SU-DHL-6 (cell line): ENCODE measurements around the gene B3GALT5.

ENCODE experiments used
- H2AFZ ChIP-seq: fragments of 200-600 bp; sonication (generic); 2 replicates; pipeline ENCODE4 v1.6.1; 2014; ENCODE audit warnings: low read depth, mild to moderate bottlenecking, moderate library complexity, mixed read lengths, antibody characterized with exemption, low read length; ENCODE audit not compliant: severe bottlenecking
- H3F3A ChIP-seq: fragments of 200-600 bp; shearing (Covaris generic); 2 replicates; pipeline ENCODE4 v1.6.0; 2016; ENCODE audit warnings: antibody characterized with exemption, mild to moderate bottlenecking; ENCODE audit not compliant: insufficient read depth
- H3K27ac ChIP-seq: fragments of 200-600 bp; sonication (generic); 2 replicates; pipeline ENCODE4 v1.5.1; 2016; ENCODE audit warnings: low read depth, mild to moderate bottlenecking, low read length, moderate library complexity, mixed read lengths
- H3K27me3 ChIP-seq: fragments of 200-600 bp; sonication (generic), shearing (Covaris generic); 2 replicates; pipeline ENCODE4 v1.6.0; 2014; ENCODE audit warnings: mild to moderate bottlenecking, low read length
- H3K36me3 ChIP-seq: fragments of 200-600 bp; sonication (generic); 2 replicates; pipeline ENCODE4 v1.6.1; 2014; ENCODE audit warnings: mild to moderate bottlenecking, low read length, mixed read lengths
- H3K4me2 ChIP-seq: fragments of 300-600, 200-600 bp; shearing (Covaris generic), sonication (generic); 2 replicates; pipeline ENCODE4 v1.6.0; 2014; ENCODE audit warnings: low read length, low read depth, mild to moderate bottlenecking; ENCODE audit not compliant: poor library complexity, severe bottlenecking
- H3K4me3 ChIP-seq: fragments of 200-600 bp; sonication (generic); 2 replicates; pipeline ENCODE4 v1.5.1; 2014; ENCODE audit warnings: antibody characterized with exemption, low read length, mild to moderate bottlenecking, mixed read lengths; ENCODE audit not compliant: insufficient read depth, poor library complexity, severe bottlenecking
- H3K79me2 ChIP-seq: fragments of 200-600 bp; sonication (generic); 2 replicates; pipeline ENCODE4 v1.6.1; 2014; ENCODE audit warnings: mild to moderate bottlenecking, low read length, moderate library complexity; ENCODE audit not compliant: insufficient read depth
- H3K9ac ChIP-seq: fragments of 200-600 bp; sonication (generic); 2 replicates; pipeline ENCODE4 v1.7.0; 2014; ENCODE audit warnings: mild to moderate bottlenecking, low read length
- H3K9me2 ChIP-seq: fragments of 200-600 bp; sonication (generic); replicated peaks from 2 replicates; pipeline ENCODE4 v1.6.1; 2014; ENCODE audit warnings: low read length; ENCODE audit not compliant: insufficient read depth
- H3K9me3 ChIP-seq: fragments of 200-600 bp; sonication (generic); 2 replicates; pipeline ENCODE4 v1.6.1; 2014; ENCODE audit warnings: low read length, mixed read lengths; ENCODE audit not compliant: insufficient read depth
- H4K20me1 ChIP-seq: fragments of 200-600 bp; sonication (generic); 2 replicates; pipeline ENCODE4 v1.6.1; 2014; ENCODE audit warnings: low read depth, mild to moderate bottlenecking, antibody characterized with exemption, low read length, moderate library complexity, mixed read lengths
- EZH2phosphoT487 ChIP-seq: fragments of 200-600 bp; sonication (generic), shearing (Covaris generic); conservative IDR thresholded peaks from 2 replicates; pipeline ENCODE4 v1.6.1; 2018; ENCODE audit warnings: mild to moderate bottlenecking, antibody characterized with exemption, low read length, moderate library complexity, mixed read lengths
- TF ChIP-seq, protein P1 (sequence below): fragments of 200-600 bp; sonication (generic); IDR thresholded peaks from one replicate; pipeline ENCODE4 v1.5.1; 2017; ENCODE audit warnings: antibody characterized with exemption, mild to moderate bottlenecking, low read length, moderate library complexity; ENCODE audit not compliant: insufficient read depth, poor library complexity, severe bottlenecking

B3GALT5 gene

DNA sequence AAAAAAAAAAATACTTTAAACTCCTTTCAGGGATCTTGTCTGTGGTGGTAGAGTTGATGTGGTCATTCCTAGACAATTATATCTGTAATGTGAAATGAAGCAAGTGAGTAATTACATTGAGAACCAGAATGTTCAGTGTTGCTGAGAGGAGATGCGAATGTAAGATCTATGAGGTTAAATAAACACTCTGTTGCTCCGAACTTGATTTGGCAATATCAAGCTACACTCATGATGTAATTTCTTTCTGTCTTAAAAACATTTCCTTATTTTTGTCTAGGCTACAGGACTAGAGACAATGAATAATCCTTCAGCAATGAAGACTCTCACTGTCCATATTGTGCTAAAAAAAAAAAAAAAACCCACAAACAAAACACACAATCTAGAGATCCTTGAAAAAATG, 69.1 kb downstream of the B3GALT5 start:
- H4K20me1 ChIP-seq: no peaks in the 10 kb centered on the region
- H2AFZ ChIP-seq: no peak overlapping the region
- TF ChIP-seq, protein P1, sequence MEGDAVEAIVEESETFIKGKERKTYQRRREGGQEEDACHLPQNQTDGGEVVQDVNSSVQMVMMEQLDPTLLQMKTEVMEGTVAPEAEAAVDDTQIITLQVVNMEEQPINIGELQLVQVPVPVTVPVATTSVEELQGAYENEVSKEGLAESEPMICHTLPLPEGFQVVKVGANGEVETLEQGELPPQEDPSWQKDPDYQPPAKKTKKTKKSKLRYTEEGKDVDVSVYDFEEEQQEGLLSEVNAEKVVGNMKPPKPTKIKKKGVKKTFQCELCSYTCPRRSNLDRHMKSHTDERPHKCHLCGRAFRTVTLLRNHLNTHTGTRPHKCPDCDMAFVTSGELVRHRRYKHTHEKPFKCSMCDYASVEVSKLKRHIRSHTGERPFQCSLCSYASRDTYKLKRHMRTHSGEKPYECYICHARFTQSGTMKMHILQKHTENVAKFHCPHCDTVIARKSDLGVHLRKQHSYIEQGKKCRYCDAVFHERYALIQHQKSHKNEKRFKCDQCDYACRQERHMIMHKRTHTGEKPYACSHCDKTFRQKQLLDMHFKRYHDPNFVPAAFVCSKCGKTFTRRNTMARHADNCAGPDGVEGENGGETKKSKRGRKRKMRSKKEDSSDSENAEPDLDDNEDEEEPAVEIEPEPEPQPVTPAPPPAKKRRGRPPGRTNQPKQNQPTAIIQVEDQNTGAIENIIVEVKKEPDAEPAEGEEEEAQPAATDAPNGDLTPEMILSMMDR: no peak
- no peak for TF ChIP-seq EZH2phosphoT487
- H3K27ac ChIP-seq: no peak overlapping the region
- no peak overlapping the region for H3K4me3 ChIP-seq
- H3K4me2 ChIP-seq: no peak overlapping the region
- no peak overlapping the region for H3K9ac ChIP-seq
- H3K36me3 ChIP-seq: no peaks in the 10 kb centered on the region
- H3K9me3 ChIP-seq: no peaks in the 10 kb centered on the region
- H3K9me2 ChIP-seq: no peaks in the 10 kb centered on the region
- H3F3A ChIP-seq: no peaks in the 10 kb centered on the region
- H3K79me2 ChIP-seq: no peaks in the 10 kb centered on the region
- no peaks in the 10 kb centered on the region for H3K27me3 ChIP-seq

DNA sequence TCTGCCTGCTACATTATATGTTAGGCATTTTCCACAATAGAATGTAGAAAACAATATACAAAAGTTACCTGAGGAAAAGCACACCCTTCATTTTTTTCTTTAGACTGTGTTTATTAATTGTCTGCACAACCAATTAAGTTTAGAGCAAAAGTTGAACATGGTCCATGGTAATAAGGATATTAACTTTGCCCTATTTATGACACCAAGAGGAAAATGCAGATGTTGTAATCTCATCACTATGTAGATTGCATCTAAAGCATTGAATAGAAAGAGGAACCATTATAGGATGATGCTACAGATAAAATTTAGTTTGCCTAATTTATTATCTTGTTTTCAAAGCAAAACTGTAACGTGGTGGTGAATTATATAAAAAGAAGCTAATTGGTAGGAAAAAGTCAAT, 72.5 kb downstream of the B3GALT5 start:
- Histone ChIP-seq H3K27ac (no peak overlapping the region), H3K27me3 (no peaks in the 10 kb centered on the region), H4K20me1 (no peaks in the 10 kb centered on the region), H3F3A (no peaks in the 10 kb centered on the region), H2AFZ (no peak overlapping the region), H3K79me2 (no peaks in the 10 kb centered on the region), H3K9ac (no peak overlapping the region), H3K9me2 (no peaks in the 10 kb centered on the region), H3K36me3 (no peaks in the 10 kb centered on the region), H3K4me3 (no peak overlapping the region), H3K4me2 (no peak overlapping the region), H3K9me3 (no peaks in the 10 kb centered on the region)
- no peak for TF ChIP-seq EZH2phosphoT487
- TF ChIP-seq, protein P1: no peak

DNA sequence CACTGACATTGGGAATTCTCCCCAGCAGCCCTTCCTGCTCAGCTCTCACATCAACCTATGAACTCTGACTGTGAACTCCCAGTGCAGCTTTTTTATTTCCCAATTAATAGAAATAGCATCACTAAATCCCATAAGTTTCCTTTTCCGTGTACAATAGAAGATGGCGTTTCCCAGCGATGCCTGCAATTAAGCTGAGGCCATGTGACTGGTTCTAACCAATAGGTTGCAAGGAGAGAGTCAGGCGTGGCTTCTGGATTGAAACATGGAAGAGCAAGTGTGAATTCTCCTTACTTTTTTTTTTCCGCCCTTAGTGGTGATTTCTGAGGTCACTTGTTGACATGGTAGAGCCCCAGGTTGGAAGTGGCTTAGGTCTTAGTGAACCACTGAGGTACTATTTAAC, 73.3 kb downstream of the B3GALT5 start:
- H2AFZ ChIP-seq: no peak overlapping the region
- TF ChIP-seq, protein P1: no peak
- no peak for TF ChIP-seq EZH2phosphoT487

More for the DNA sequence above, 73.3 kb downstream of the B3GALT5 start:
- no peak overlapping the region for H3K4me2 ChIP-seq
- no peaks in the 10 kb centered on the region for H3K36me3 ChIP-seq
- no peak overlapping the region for H3K9ac ChIP-seq
- H3F3A ChIP-seq: no peaks in the 10 kb centered on the region
- no peaks in the 10 kb centered on the region for H3K79me2 ChIP-seq
- H3K4me3 ChIP-seq: no peak overlapping the region
- H4K20me1 ChIP-seq: no peaks in the 10 kb centered on the region
- no peak overlapping the region for H3K27ac ChIP-seq
- H3K9me2 ChIP-seq: no peaks in the 10 kb centered on the region
- no peaks in the 10 kb centered on the region for H3K27me3 ChIP-seq
- H3K9me3 ChIP-seq: no peaks in the 10 kb centered on the region
